Suprapubic skin (tissue), 3 donors: ENCODE measurements around the gene HIVEP3.

Experiments used
- EP300 ChIP-seq: sonication (generic); formaldehyde crosslinking; IDR thresholded peaks from one replicate; pipeline ENCODE4 v1.6.1; 2017; ENCODE audit warnings: antibody characterized with exemption
- POLR2A ChIP-seq, 2 donors: fragments of 450-650 bp; IDR thresholded peaks; one replicate each; pipeline ENCODE4 v1.6.1; 2017; ENCODE audit warnings: antibody characterized with exemption in 2 of 2, mild to moderate bottlenecking in 2 of 2, moderate library complexity in 2 of 2
- TF ChIP-seq, protein P1 (sequence below), 2 donors: fragments of 200-600 bp in 1 of 2; fragments of 450-650 bp in 1 of 2; sonication (generic) in 1 of 2; IDR thresholded peaks; one replicate each; pipeline ENCODE4 v1.5.1; 2016 to 2019; ENCODE audit warnings: antibody characterized with exemption in 2 of 2, mild to moderate bottlenecking in 1 of 2, moderate library complexity in 1 of 2

GRCh38 chr1:41462680-41463004 lies 456.1 kb downstream of the HIVEP3 start:
- TF ChIP-seq POLR2A (IDR thresholded peaks at IDR 0.05): no peak
- TF ChIP-seq, protein P1, sequence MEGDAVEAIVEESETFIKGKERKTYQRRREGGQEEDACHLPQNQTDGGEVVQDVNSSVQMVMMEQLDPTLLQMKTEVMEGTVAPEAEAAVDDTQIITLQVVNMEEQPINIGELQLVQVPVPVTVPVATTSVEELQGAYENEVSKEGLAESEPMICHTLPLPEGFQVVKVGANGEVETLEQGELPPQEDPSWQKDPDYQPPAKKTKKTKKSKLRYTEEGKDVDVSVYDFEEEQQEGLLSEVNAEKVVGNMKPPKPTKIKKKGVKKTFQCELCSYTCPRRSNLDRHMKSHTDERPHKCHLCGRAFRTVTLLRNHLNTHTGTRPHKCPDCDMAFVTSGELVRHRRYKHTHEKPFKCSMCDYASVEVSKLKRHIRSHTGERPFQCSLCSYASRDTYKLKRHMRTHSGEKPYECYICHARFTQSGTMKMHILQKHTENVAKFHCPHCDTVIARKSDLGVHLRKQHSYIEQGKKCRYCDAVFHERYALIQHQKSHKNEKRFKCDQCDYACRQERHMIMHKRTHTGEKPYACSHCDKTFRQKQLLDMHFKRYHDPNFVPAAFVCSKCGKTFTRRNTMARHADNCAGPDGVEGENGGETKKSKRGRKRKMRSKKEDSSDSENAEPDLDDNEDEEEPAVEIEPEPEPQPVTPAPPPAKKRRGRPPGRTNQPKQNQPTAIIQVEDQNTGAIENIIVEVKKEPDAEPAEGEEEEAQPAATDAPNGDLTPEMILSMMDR (IDR thresholded peaks at IDR 0.05): no peak
- TF ChIP-seq EP300: no peak
